ENCODE results near the gene FMN1. TPM values are rescaled to one million over a fixed set of nuclear protein-coding genes. Genes with fewer than 3 reads are reported as not detected.

Gene FMN1
- total and polyA plus RNA-seq, 10 of the 15 experiments (the other 5 are each of a cell fraction or from before 2014, with no cell fraction given): 0.05 to 0.16 (median 0.08) TPM; not detected in 4

GRCh38 chr15:33132722-33133345, 61.7 kb downstream of the FMN1 start:
- intact Hi-C loops (cut with micrococcal nuclease; ENCODE audit: unreplicated experiment): loop anchor here (2.0 to 5.0 kb wide), 3 partner anchors 46 to 470 kb away; no protein-coding TSS in a partner anchor
- Histone ChIP-seq H3K9me3 (replicated peaks; ENCODE audit: control insufficient read depth, insufficient read depth, low read length) (no peaks in the 10 kb centered on the region; the same call in 2 of the 3 replicates), H3K79me2 (ENCODE audit: control insufficient read depth, insufficient read depth, low read length) (no peaks in the 10 kb centered on the region), H3K9ac (ENCODE audit: control insufficient read depth, insufficient read depth, low read length) (no peak overlapping the region), H4K20me1 (ENCODE audit: control insufficient read depth, insufficient read depth) (no peaks in the 10 kb centered on the region), H3K4me3 (no peak overlapping the region), H3K36me3 (ENCODE audit: control insufficient read depth in 2 of 2, insufficient read depth in 2 of 2, low read length in 1 of 2) (no peaks in the 10 kb centered on the region), H3K27ac (ENCODE audit: control insufficient read depth, insufficient read depth) (no peak overlapping the region), H3K4me1 (ENCODE audit: control insufficient read depth, insufficient read depth, low read length) (no peaks in the 10 kb centered on the region), H3K4me2 (ENCODE audit: control insufficient read depth, insufficient read depth) (no peak overlapping the region), H3K27me3 (replicated peaks in 1 of 2; ENCODE audit: control insufficient read depth in 2 of 2, insufficient read depth in 2 of 2, low read length in 1 of 2) (no peaks in the 10 kb centered on the region; a peak in 2 of 4 replicates), H2AFZ (ENCODE audit: control insufficient read depth, low read depth, low read length) (no peak overlapping the region)
- BruUV-seq (replicated peaks): no TSS peak
- 71% methylated on average over 3 of the region's 3 CpGs for WGBS (ENCODE audit: insufficient coverage, insufficient replicate concordance, low lambda C conversion rate, missing lambda C conversion rate)
- RAD21 ChIA-PET (ENCODE audit: unreplicated experiment): interaction anchor here (1.0 to 3.7 kb wide), 3 partner anchors 46 to 568 kb away, joined by 3 to 12 read pairs (median 4); no protein-coding TSS in a partner anchor
- peak; percentile 78 for FAIRE-seq
- SMC1A ChIA-PET (ENCODE audit: uncharacterized antibody, unreplicated experiment): interaction anchor here (0.9 to 1.7 kb wide), 8 partner anchors 9 to 160 kb away, joined by 3 to 6 read pairs (median 4); no protein-coding TSS in a partner anchor
- in situ Hi-C loops (cut with MboI): no loop called here
- no peak for DNase-seq (ENCODE audit: low read depth, low spot score)
- peak; percentile 55 for ATAC-seq
- CTCF ChIA-PET: interaction anchor here (0.6 to 3.1 kb wide), 9 partner anchors 9 to 111 kb away, joined by 3 to 25 read pairs (median 5); no protein-coding TSS in a partner anchor
- POLR2A ChIA-PET: no interaction called here
- TF ChIP-seq IKZF2 (IDR thresholded peaks at IDR 0.05) (no peak), SUPT20H (IDR thresholded peaks at IDR 0.05; ENCODE audit: borderline replicate concordance, control insufficient read depth, low read depth, low read length) (no peak), RAD21 (IDR thresholded peaks at IDR 0.05; ENCODE audit: insufficient read depth, low read depth, low read length) (peak; percentile 61), FOXK2 (IDR thresholded peaks at IDR 0.05) (no peak), IKZF1 (conservative IDR thresholded peaks at IDR 0.05) (no peak), CUX1 (IDR thresholded peaks at IDR 0.05; ENCODE audit: insufficient replicate concordance, low read depth, low read length) (no peak), CBX3 (IDR thresholded peaks at IDR 0.05; ENCODE audit: borderline replicate concordance, low read depth) (no peak), SMC3 (IDR thresholded peaks at IDR 0.05; ENCODE audit: borderline replicate concordance, low read length) (peak; percentile 26; the same call in 1 of the 2 replicates), CHD1 (IDR thresholded peaks at IDR 0.05; ENCODE audit: low read depth, low read length) (no peak), SUZ12 (IDR thresholded peaks at IDR 0.05; ENCODE audit: unreplicated experiment) (no peak), PRDM15 (CRISPR knock-in tag; IDR thresholded peaks at IDR 0.05) (no peak), PML (IDR thresholded peaks at IDR 0.05; ENCODE audit: low read length) (no peak), SP1 (IDR thresholded peaks at IDR 0.05; ENCODE audit: low read depth, low read length) (no peak), NFYB (IDR thresholded peaks at IDR 0.05; ENCODE audit: insufficient read depth, low read depth, low read length) (no peak)

All from GM12878 (cell line).